ENCODE results near the gene BZW1.

Gene BZW1

DNA sequence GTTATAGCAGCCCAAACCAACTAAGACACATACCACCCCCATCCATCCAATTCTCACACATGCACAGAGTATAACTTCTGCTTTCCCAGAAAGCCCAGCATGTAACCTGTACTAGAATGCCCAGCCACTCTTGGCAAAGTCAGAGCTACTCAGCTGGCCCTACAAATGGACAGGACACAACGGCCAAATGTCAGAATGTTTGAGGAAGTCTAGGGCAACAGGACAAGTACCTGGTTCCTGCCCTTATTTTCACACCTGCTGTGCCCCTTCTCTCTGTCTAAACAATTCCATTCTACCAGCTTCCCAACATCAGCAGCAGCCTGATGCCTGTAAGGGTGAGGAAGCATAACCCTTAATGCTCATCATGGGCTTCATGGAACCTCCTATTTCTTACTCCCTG is 15.1 kb upstream of the BZW1 start:
- no peak overlapping the region for H2AFZ ChIP-seq (ENCODE audit: low read length)
- H3K36me3 ChIP-seq (ENCODE audit: insufficient read depth, low read length): no peaks in the 10 kb centered on the region
- no peak for TF ChIP-seq EZH2phosphoT487 (IDR thresholded peaks at IDR 0.05; ENCODE audit: borderline replicate concordance)
- TF ChIP-seq, protein P1, sequence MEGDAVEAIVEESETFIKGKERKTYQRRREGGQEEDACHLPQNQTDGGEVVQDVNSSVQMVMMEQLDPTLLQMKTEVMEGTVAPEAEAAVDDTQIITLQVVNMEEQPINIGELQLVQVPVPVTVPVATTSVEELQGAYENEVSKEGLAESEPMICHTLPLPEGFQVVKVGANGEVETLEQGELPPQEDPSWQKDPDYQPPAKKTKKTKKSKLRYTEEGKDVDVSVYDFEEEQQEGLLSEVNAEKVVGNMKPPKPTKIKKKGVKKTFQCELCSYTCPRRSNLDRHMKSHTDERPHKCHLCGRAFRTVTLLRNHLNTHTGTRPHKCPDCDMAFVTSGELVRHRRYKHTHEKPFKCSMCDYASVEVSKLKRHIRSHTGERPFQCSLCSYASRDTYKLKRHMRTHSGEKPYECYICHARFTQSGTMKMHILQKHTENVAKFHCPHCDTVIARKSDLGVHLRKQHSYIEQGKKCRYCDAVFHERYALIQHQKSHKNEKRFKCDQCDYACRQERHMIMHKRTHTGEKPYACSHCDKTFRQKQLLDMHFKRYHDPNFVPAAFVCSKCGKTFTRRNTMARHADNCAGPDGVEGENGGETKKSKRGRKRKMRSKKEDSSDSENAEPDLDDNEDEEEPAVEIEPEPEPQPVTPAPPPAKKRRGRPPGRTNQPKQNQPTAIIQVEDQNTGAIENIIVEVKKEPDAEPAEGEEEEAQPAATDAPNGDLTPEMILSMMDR (conservative IDR thresholded peaks at IDR 0.05; ENCODE audit: low read length): no peak
- no peak overlapping the region for H3K4me3 ChIP-seq (ENCODE audit: low read length, poor library complexity, severe bottlenecking)
- H3K4me1 ChIP-seq (ENCODE audit: insufficient read depth, low read length, poor library complexity, severe bottlenecking): no peaks in the 10 kb centered on the region
- no peaks in the 10 kb centered on the region for H3F3A ChIP-seq (ENCODE audit: low read depth)
- H3K79me2 ChIP-seq (ENCODE audit: insufficient read depth, low read length): no peaks in the 10 kb centered on the region
- no peaks in the 10 kb centered on the region for H3K9me3 ChIP-seq (ENCODE audit: insufficient read depth, low read depth, low read length)
- no peak overlapping the region for H3K4me2 ChIP-seq (ENCODE audit: low read depth, low read length, poor library complexity, severe bottlenecking)
- no peaks in the 10 kb centered on the region for H3K27me3 ChIP-seq (ENCODE audit: insufficient read depth, low read length, poor library complexity, severe bottlenecking)
- no peak overlapping the region for H3K9ac ChIP-seq (ENCODE audit: low read depth, low read length, poor library complexity, severe bottlenecking)
- H3K9me2 ChIP-seq (replicated peaks; ENCODE audit: low read depth, low read length): no peaks in the 10 kb centered on the region
- no peaks in the 10 kb centered on the region for H4K20me1 ChIP-seq (ENCODE audit: insufficient read depth, low read length, poor library complexity, severe bottlenecking)

DNA sequence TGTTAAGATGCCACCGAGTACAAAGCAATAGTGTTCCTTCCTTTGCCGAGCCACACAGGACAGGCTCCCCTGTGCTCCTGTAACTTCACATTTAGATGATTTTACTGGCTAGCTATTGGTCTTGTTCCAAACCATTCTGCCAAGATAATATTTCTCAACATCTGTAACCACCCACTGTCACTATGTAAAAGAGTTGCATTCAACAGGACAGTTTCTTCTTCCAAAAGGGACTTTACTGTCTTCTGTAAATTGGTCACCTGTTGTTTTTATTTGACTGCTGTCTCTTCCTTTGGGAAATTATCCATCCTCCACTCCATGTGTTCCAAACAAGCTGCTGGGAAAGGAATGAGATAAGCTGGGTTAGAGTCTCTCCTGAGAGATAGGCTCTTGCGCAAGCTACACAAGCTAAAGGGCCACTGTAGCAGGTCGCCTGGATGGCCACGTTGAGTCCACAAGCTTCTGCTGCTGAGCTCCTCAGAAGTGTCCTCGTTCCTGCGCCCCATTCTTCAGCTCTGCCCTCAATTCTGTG is 14.4 kb upstream of the BZW1 start:
- TF ChIP-seq, protein P1 (conservative IDR thresholded peaks at IDR 0.05; ENCODE audit: low read length): no peak
- TF ChIP-seq EZH2phosphoT487 (IDR thresholded peaks at IDR 0.05; ENCODE audit: borderline replicate concordance): no peak
- Histone ChIP-seq H3K9me2 (replicated peaks; ENCODE audit: low read depth, low read length) (no peaks in the 10 kb centered on the region), H2AFZ (ENCODE audit: low read length) (no peak overlapping the region), H3F3A (ENCODE audit: low read depth) (no peaks in the 10 kb centered on the region), H3K27me3 (ENCODE audit: insufficient read depth, low read length, poor library complexity, severe bottlenecking) (no peaks in the 10 kb centered on the region), H3K4me1 (ENCODE audit: insufficient read depth, low read length, poor library complexity, severe bottlenecking) (no peaks in the 10 kb centered on the region), H3K4me3 (ENCODE audit: low read length, poor library complexity, severe bottlenecking) (no peak overlapping the region), H3K79me2 (ENCODE audit: insufficient read depth, low read length) (no peaks in the 10 kb centered on the region), H4K20me1 (ENCODE audit: insufficient read depth, low read length, poor library complexity, severe bottlenecking) (no peaks in the 10 kb centered on the region), H3K9me3 (ENCODE audit: insufficient read depth, low read depth, low read length) (no peaks in the 10 kb centered on the region), H3K4me2 (ENCODE audit: low read depth, low read length, poor library complexity, severe bottlenecking) (no peak overlapping the region), H3K36me3 (ENCODE audit: insufficient read depth, low read length) (no peaks in the 10 kb centered on the region), H3K9ac (ENCODE audit: low read depth, low read length, poor library complexity, severe bottlenecking) (no peak overlapping the region)

DNA sequence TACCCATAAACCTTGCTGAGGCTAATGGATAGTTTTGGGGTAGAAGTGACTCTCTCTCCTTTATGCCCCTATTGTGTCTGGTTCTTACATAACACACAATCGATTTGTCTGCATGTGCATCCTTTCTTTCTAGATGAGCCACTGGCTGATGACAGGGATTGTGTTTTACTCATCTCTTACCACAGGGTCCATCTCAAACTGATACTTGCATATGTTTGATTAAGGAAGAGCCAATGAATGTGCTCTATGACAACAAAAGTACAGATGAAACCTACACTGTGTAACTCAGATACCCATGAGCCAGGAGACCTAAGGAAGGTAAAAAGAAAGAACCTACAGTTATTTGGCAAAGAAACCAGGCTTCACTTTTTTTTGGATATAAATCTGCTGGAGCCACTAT is 13.2 kb upstream of the BZW1 start:
- no peaks in the 10 kb centered on the region for H3K79me2 ChIP-seq (ENCODE audit: insufficient read depth, low read length)

More for the DNA sequence above, 13.2 kb upstream of the BZW1 start:
- Histone ChIP-seq H3K9me3 (ENCODE audit: insufficient read depth, low read depth, low read length) (no peaks in the 10 kb centered on the region), H3K9me2 (replicated peaks; ENCODE audit: low read depth, low read length) (no peaks in the 10 kb centered on the region), H3F3A (ENCODE audit: low read depth) (no peaks in the 10 kb centered on the region), H2AFZ (ENCODE audit: low read length) (no peak overlapping the region), H3K9ac (ENCODE audit: low read depth, low read length, poor library complexity, severe bottlenecking) (no peak overlapping the region), H4K20me1 (ENCODE audit: insufficient read depth, low read length, poor library complexity, severe bottlenecking) (no peaks in the 10 kb centered on the region), H3K4me3 (ENCODE audit: low read length, poor library complexity, severe bottlenecking) (no peak overlapping the region), H3K27me3 (ENCODE audit: insufficient read depth, low read length, poor library complexity, severe bottlenecking) (no peaks in the 10 kb centered on the region), H3K4me2 (ENCODE audit: low read depth, low read length, poor library complexity, severe bottlenecking) (no peak overlapping the region), H3K4me1 (ENCODE audit: insufficient read depth, low read length, poor library complexity, severe bottlenecking) (no peaks in the 10 kb centered on the region), H3K36me3 (ENCODE audit: insufficient read depth, low read length) (no peaks in the 10 kb centered on the region)
- no peak for TF ChIP-seq EZH2phosphoT487 (IDR thresholded peaks at IDR 0.05; ENCODE audit: borderline replicate concordance)
- TF ChIP-seq, protein P1 (conservative IDR thresholded peaks at IDR 0.05; ENCODE audit: low read length): no peak
